Stimulated activated CD4-positive, alpha-beta T cell treated with anti-CD3 and anti-CD28 coated beads, TNF-alpha, amount 100 ng/mL, for 48 hours (primary cell): ENCODE data around the gene GNAQ.
"Not testable (repeated sequence)": the region's sequence is repeated elsewhere in the genome, so short reads cannot be mapped to it uniquely, and the experiment has no call there.

Experiments used
- DNase-seq, 3 donors: peaks; one replicate each; pipeline ENCODE4 v3.0.0-alpha.2; 2020; ENCODE audit warnings: low read depth in 3 of 3

Gene GNAQ

DNA sequence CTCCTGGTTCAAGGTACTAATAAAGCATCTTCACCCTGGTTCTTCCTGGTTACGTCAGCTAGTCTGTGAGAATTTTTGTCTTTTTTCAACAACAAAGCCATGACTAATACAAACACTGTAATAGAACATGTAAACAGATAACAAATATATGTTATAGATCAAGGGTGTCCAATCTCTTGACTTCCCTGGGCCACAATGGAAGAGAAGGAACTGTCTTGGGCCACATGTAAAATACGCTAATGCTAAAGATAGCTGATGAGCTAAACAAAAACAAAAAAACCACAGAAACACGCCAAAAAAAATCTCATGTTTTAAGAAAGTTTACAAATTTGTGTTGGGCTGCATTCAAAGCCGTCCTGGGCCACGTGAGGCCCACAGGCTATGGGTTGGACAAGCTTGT lies 259.0 kb downstream of the GNAQ start:
- DNase-seq: no peak

GRCh38 chr9:77771171-77771570 lies 260.4 kb downstream of the GNAQ start:
- DNase-seq: no peak

GRCh38 chr9:77770340-77770739 lies 261.3 kb downstream of the GNAQ start:
- no peak for DNase-seq

GRCh38 chr9:77769246-77769645 lies 262.4 kb downstream of the GNAQ start:
- DNase-seq: no peak

DNA sequence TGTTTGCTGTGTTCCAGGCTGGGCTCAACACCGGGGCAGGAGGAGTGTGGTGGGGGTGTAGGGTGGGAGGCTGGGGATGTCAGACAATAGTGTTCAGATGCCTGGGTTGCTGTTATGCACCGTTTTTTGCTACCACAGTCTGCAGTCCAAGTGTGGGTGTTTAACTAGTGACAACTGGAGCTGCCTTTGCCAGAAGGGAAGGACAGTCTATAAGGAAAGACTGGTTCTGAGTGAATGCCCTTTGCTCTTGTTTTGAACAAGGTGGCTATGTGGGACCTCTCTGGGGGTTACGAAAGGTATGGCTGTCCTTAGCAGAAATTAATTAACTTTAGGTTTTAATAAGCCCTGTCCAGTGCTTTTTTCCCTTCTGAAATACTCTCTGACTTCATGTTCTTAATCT lies 265.0 kb downstream of the GNAQ start:
- DNase-seq: no peak

- no peak for DNase-seq
Observed at GRCh38 chr9:77765781-77766259, 265.8 kb downstream of the GNAQ start.

DNA sequence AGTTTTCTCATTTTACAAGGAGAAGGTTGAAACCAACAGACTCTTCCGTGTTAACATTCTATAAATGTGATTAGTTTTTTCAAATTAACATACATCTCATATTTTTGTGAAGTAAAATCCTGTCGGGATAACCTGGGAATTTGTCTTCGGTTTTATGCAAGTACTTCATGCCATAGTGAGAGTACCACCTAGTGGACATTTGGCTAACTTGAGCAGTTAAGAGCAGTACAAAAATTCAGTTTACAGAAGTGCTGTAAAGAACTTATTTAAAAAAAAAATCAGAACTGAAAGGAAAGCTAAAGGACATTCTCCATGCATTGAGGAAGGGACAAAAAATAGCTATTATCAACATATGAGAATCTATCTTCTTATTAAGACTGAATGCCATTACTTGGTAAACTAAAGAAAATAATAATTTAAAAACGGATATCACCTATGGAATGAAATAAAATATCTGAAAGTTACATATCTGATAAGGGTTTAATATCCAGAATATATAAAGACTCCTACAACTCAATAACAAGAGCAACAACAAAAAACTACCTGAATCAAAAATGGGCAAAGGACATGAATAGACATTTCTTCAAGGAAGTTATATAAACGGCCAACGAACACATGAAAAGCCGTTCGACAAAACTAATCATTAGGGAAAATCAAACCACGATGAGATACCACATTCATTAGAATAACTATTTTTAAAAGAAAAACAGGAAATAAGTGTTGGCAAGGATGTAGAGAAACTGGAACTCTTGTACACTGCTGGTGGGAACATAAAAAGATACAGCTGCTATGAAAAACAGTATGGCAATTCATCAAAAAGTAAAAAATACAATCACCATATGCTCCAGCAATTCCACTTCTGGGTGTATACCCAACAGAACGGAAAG lies 266.5 kb downstream of the GNAQ start:
- no peak for DNase-seq

- DNase-seq: no peak
Observed at GRCh38 chr9:77763566-77763965, 268.0 kb downstream of the GNAQ start.

GRCh38 chr9:77760919-77761318 lies 270.7 kb downstream of the GNAQ start:
- not testable (repeated sequence) for DNase-seq

GRCh38 chr9:77759391-77759790 lies 272.2 kb downstream of the GNAQ start:
- no peak for DNase-seq

GRCh38 chr9:77756449-77756848 lies 275.2 kb downstream of the GNAQ start:
- DNase-seq: no peak

DNA sequence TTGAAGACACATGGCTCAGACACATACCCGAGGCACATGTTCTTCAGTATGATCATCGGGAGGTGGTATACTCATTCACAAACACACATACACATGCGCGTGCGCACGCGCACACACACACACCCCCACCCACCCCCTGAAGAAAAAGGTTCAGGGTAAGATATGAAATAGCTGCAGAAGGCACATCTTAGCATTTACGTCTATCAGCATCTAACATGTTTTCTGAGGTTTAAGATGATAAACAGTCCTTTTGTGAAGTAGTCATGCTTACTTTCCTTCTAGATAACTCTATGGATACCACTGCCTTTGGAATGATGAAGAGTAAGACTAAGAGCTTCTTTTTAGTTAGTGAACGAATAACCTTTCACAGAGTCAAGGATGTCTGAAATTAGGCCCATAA lies 278.4 kb downstream of the GNAQ start:
- DNase-seq: no peak

DNA sequence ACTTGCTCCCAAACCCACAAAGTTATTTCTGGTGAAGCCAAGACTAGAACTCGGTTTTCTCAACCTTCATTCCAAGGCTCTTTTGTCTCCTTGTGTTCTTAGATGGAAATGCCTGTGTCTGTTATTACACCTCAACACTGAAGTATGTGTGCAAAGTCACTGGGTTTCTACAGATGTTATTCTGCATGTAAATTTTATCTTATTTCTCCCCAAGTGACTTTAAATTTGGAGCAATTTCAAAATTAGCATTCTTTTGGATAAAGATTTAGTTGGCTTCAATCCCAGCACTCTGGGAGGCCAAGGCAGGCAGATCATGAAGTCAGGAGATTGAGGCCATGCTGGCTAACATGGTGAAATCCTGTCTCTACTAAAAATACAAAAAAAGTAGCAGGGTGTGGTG lies 279.1 kb downstream of the GNAQ start:
- no peak for DNase-seq

DNA sequence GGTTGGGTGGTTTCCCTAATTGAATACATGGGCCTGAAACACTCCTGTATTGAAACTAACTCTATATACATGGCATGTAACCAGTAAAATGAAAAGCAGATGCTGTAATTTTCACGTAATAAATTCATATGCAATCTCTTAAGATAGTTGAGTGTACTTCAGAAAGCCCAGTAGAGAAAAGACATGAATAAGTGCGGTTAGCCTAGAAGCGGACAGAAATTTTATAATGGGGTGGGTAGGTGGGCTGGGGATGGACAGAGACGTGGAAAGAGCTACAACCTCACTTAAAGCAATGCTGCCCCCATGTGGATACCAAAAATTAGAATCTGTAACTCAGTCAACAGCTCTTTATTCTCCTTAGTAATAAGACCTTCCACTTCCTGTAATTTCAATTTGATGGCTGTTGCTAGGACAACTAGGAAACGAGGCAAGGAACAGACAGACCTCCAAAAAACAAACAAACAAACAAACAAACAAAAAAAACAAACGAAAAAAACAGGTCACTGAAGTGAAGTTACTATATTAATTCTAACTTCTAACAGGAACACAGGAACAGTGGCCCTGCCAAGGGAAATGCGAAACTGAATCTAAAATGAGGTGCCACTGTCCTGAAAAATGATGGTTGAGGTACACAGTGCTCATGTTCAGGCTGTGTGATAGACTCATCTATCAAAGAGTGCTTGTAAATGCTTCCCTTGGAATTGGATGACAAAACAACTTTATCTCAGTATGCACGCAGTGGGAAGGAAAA lies 280.1 kb downstream of the GNAQ start:
- peak in 1 of 3 donors; percentile 28 for DNase-seq

GRCh38 chr9:77750981-77751340 lies 280.6 kb downstream of the GNAQ start:
- DNase-seq: no peak

DNA sequence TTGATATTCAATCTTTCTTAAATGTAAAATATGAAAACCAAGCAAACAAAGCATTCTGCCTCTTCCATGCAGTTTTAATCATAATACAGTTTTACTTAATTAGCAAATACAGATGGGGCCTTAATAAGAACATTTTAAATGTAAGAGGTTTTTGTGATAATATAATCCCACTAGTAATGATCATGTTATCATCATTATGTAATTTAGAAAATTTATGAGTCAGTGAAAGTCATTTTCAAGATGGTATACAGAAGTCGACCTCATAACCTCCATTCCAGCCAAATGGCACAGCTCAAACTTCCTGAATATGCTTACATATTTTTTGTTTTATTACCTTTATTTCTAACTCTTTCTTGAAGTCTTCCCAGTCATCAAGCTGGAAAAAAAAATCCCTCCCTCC lies 281.3 kb downstream of the GNAQ start:
- DNase-seq: no peak

DNA sequence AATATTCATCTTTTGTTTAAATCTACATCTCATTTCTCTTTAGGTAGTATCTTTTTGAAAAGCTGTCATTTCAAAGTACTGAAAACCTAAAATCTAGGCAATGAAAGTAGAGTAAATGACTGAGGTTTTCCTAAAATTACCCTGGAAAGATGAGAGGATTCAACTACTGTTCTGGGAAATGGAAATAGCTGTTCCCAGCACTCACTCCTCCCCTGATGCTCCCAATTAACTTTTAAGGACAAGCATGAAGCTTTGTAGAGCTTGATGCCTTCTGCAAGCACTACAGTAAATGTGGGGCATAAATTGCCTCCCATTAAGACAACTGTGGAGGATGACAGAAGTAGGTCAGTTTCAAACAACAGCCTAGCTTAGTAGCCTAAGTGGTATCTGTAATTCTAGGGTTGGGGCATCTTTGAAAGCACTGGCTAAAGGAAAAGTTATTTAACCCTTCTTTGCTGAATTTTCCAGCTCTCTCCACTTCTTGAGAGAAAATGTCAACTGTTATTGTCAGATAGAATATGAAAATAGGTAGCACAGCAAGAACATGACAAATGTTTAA lies 283.3 kb downstream of the GNAQ start:
- no peak for DNase-seq

DNA sequence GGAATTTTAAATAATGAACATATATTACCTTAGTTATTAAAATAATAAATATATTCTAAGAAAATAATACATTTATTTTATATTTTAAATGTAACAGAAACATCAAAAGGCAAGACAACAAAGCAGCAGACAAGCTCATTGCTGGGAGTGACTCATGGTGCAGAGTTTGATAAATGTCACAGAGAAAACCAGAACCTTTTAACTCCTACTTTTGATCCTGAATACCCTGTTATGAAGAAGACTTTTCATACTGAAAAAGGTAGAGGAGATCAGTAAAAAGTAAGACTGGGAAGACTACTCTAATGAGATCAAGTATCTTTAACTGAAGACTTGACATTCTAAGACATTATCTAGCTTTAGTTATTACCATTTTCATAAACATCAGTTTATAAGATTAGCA lies 284.4 kb downstream of the GNAQ start:
- no peak for DNase-seq

DNA sequence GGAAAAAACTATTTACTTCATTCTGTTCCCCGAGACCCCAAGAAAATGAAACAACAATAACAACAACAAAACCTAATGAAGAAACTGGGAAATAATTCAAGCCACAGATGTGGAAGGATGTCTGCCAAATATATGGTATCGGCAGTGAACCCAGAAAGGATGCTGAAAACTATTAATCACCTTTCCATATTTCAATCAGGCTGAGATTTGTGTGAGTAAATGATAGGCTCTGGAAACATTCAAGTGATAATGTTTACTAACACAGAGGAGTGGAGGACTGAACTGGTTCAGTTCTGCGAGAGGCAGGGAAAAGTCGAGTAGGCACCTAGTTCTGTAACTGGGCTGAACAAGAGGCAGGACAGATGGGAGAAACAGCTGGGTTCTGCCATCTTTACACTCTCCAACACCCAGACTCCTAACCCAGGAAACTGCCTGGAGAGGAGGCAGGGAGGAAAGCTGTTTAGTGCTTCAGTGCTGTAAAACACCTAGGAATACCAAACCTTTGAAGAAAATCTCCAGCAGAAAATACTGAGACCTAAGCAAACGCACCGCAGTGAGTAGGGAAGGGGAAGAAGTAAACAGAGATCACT lies 286.7 kb downstream of the GNAQ start:
- DNase-seq: no peak

DNA sequence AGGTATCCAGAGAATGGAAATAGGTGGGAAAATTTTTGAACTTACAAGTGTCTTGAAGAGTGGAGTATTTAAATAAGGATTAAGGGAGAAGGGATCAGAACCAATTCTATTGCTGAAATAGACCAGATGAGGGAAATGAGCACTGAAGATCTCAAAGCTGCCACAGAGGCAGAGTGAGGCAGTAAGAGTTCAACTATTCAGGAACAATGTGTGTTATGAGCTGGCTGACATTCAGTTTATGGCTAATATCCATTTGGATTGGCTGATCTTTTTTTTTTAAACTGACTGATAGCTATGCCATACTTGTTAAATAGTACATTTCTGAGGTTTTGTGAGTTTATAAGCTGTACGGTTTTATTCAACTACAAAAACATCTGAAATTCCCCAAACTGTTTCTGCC lies 288.2 kb downstream of the GNAQ start:
- no peak for DNase-seq

DNA sequence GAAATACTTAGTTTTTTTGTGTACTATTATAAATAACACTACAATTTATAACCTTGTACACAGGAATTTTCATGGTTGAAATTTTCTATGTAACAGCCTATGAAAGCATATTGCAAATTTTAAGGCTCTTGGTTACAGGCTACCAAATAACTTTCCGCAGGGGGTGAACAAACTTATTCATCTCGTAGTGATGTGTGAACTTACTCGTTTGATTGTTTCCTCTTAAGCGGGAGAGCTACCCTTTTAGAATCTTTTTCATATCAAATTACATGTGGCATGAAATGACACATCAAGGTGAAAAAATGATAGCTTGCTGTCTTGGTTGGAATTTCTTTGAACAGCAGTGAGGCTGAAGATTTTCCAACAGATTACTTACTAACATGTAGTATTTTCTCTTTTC lies 292.7 kb downstream of the GNAQ start:
- no peak for DNase-seq

DNA sequence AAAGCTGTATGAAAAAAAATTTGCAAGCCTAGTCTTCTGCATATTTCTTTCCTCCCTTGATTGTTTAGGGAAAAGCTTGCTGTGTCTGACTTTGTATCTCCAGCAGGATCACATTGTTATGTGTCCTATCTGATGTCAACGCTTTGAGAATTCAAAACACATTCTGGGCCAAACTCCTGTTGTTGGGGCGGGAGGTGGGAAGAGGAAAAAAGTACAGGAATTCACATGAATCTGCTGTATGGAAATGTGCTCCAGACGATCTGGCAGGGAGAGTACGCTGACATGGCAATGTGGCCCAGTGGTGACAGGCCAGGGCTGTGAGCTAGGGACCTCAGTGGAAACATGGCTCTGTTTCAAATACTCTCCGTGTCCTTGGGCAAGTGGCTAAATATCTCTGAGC lies 296.1 kb downstream of the GNAQ start:
- no peak for DNase-seq
